Inferior parietal cortex (tissue), 1 donor: Measurements from ENCODE around the gene SAXO2.
"Not testable (repeated sequence)": the region's sequence is repeated elsewhere in the genome, so short reads cannot be mapped to it uniquely, and the experiment has no call there.

Experiments used
- DNase-seq: peaks from one replicate; pipeline ENCODE4 v3.0.0-alpha.2; 2016; ENCODE audit errors: extremely low spot score

SAXO2 gene

DNA sequence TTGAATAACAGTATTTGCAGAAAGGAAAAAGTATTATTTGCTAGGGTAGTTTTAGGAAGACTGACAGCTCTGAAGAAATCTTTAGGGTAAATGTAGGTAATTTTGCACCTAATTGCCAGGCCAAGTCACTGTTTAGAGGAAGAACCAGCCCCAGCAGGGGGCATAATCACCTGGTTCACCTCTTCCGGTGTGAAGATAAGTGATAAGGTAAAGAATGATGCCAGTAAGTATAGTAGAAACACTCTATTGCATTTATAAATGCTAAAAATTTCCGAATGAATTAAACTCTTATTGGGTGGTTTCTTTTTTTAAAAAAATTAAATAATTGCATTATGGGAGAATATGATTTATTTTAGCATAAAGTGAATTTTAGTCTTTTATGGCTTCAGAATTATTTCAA lies 21.8 kb downstream of the SAXO2 start:
- DNase-seq = not testable (repeated sequence)

DNA sequence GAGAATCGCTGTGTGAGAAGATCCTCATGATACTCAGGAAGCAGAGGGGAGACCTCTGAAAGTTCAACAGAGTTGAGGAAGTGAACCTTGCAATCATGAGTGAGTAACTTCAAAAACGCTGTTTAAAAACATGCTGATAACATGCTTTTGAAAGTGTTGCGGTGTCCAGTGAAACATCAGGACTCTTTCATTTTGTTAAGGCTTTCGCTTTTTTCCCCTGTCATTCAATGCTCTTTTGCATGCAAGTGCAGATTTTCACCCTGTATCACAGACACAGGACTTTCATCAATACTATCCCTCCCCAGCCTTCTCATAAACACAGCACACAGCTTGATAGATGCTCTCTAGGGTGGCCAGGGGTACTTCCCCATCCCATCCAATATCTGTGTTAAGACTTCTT lies 23.9 kb downstream of the SAXO2 start:
- not testable (repeated sequence) for DNase-seq

DNA sequence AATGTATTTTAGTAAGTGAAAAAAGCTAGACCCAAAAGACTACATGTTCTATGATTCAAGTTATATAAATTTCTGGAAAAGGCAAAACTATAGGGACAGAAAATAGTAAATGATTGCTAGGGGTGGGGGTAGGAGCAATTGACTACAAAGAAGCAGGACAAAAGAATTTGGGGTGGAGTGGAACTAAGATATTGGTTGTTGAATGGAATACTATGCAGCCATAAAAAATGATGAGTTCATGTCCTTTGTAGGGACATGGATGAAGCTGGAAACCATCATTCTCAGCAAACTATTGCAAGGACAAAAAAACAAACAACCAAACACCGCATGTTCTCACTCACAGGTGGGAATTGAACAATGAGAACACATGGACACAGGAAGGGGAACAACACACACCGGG lies 25.6 kb downstream of the SAXO2 start:
- DNase-seq = not testable (repeated sequence)

GRCh38 chr15:82292271-82292670 lies 29.7 kb downstream of the SAXO2 start:
- DNase-seq = no peak

GRCh38 chr15:82294061-82294690 lies 31.6 kb downstream of the SAXO2 start:
- no peak for DNase-seq

- no peak for DNase-seq
Measured at GRCh38 chr15:82297546-82297945, 34.9 kb downstream of the SAXO2 start.

DNA sequence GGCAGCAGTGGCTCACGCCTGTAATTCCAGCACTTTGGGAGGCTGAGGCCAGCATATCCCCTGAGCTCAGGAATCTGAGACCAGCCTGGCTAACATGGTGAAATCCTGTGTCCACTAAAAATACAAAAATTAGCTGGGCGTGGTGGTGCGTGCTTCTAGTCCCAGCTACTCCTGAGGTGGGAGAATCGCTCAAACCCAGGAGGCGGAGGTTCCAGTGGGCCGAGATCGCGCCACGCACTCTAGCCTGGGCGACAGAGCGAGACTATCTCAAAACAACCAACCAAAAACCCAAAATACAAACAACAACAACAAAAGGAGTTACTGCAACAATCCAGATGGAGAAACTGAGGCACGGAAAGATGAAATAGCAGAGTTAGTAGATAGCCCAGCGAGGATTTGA lies 35.4 kb downstream of the SAXO2 start:
- no peak for DNase-seq

- no peak for DNase-seq
Measured at GRCh38 chr15:82298520-82298919, 35.9 kb downstream of the SAXO2 start.

GRCh38 chr15:82299511-82299914 lies 36.9 kb downstream of the SAXO2 start:
- DNase-seq = not testable (repeated sequence)

DNA sequence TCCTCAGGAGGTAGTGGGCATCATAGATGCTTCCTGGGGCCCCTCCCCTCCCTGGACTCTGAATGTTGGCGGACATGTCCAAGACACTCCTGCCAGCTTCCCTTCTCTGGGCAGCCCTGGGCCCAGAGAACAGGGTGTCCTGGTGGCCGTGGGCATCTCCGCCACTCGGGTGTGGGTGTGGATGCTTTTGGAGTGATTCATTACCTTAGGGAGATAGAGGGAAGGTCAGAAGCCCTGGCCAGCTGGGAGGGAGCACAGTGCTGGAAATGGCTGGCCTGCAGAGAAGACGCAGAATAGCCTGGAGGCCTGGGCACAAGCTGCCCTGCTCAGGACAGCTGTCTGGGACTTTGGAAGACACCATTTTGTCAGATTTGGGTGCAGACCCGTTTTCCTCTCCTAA lies 37.7 kb downstream of the SAXO2 start:
- not testable (repeated sequence) for DNase-seq

DNA sequence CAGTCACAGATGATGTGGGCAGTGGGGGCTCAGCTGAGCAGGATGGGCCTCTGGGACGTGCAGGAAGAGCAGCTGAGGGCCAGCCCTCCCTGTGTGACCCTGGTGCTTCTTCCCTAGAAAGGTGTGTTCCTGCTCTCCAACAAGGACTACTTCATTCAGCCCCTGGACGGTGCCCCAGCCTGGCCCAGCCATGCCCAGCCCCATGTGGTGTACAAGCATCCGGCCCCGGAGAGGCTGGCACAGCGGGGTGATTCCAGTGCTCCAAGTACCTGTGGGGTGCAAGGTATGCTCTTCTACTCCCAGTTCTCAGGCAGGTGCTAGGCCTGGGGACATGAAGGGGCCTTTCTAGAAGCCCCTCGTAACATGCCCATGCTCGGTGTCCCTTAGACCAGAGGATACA lies 38.3 kb downstream of the SAXO2 start:
- DNase-seq = no peak

- no peak for DNase-seq
Measured at GRCh38 chr15:82301296-82302016, 38.8 kb downstream of the SAXO2 start.

DNA sequence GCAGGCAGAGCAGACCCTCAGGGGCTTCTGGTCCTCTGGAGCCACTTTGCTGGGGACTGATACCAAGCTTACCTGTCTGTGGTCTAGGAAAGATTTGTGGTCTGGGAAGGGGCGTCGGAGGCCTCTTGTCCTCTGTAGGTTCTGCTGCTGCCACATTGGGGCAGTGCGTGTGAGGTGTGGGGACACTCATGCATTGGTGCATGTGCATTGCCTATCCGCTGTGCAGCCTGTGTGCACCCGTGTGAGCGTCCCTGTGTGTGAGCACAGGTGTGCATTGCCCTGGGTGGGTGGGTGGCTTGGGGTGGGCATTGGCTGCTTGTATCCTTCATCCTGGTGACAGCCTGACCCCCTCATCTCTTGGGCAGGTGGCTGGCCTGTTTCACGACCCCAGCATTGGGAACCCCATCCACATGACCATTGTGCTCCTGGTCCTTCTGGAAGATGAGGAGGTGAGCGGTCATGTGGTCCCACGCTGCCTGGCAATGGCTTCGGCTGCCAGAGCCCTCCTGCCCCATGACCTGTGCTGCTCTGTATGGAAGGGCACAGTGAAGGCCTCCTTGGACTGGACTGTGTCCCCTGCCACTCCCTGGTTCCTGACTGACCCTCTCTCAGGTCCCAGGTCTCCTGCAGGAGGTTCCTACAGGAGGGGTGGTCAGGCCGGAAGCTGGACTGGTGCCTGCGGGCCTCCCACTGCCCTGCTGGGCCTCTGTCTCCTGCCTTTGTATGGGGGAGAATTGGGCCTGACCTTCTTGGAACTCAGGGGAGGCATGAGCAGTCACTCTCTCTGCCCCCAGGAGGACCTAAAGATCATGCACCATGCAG lies 41.5 kb downstream of the SAXO2 start:
- no peak for DNase-seq

DNA sequence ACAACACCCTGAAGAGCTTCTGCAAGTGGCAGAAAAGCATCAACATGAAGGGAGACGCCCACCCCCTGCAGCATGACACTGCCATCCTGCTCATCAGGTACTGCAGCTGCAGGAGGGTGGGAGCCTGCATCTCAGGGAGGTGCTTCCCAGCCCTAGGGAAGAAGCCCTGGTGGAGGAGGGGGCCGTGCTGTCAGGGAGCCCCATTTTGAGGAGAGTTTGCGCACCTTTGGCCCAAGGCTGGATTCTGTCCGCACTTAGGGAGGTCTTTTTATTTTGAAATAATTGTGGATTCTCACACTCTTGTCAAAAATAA lies 42.1 kb downstream of the SAXO2 start:
- DNase-seq = no peak

DNA sequence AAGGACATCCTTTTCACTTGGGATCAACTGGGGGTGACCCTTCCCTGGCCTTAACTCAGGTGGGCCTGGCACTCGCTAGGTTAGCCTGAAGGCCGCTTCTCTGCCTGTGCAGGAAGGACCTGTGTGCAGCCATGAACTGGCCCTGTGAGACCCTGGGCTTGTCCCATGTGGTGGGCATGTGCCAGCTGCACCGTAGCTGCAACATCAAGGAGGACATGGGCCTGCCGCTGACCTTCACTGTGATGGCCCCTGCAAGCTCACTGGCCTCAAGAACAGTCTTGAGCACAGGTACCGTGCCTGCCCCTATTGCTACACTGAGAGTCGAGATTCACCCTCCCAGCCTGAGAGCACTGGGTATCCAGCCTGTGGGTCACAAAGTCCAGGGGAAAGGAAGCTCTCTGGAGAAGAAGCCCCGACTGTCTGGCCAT lies 43.0 kb downstream of the SAXO2 start:
- DNase-seq = no peak

DNA sequence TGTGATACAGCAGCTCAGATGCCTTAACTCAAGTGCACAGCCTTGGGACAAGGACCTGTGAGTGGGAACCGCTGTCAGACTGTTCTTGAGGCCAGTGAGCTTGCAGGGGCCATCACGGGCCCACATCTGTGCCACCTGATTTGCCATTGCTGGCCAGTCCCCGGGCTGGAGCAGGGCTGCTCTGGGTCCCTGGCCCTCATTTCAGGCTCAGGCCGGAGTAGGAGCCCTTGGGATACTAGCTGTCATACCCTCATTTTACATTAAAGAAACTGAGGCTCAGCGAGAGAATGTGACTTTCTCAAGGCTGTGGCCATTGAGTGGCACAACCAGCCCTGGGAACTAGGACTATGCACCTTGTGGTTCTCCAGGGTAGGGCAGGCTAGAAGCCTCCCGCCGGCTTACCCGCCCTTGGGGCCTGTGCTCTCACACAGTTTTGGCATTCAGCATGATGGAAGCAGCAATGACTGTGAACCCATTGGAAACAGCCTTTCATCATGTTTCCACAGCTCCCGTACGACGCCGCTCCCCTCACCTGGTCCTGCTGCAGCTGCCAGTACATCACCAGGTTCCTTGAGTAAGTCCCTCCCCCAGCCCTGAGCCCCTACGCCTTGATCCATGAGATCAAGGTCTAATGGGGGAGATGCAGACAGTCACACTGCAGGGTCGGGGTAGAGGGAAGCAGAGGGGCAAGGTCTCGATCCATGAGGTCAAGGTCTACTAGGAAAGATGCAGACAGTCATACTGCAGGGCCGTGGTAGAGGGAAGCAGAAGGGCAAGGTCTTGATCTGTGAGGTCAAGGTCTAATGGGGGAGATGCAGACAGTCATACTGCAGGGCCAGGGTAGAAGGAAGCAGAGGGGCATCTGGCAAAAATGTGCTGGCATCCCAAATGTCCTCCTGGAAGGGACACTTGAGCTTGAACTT lies 44.4 kb downstream of the SAXO2 start:
- no peak for DNase-seq

DNA sequence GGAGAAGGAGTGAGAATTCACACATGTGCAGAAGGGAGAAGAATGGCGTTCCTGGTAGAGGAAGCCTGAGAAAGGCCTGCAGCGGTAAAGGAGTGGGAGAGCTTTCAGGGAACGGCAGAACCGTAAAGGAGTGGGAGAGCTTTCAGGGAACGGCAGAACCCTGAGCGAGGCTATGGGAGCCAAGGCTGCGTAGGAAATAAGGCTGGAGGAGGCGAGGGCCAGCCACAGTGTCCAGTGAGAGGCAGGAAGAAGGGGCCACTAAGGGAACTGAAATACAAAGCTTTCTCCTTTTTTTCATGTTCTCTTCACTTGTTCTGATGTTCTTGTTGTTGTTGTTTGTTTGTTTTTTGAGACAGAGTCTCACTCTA lies 45.1 kb downstream of the SAXO2 start:
- no peak for DNase-seq

- DNase-seq = no peak
Measured at GRCh38 chr15:82309802-82310201, 47.2 kb downstream of the SAXO2 start.

- not testable (repeated sequence) for DNase-seq
Measured at GRCh38 chr15:82311321-82311720, 48.7 kb downstream of the SAXO2 start.

DNA sequence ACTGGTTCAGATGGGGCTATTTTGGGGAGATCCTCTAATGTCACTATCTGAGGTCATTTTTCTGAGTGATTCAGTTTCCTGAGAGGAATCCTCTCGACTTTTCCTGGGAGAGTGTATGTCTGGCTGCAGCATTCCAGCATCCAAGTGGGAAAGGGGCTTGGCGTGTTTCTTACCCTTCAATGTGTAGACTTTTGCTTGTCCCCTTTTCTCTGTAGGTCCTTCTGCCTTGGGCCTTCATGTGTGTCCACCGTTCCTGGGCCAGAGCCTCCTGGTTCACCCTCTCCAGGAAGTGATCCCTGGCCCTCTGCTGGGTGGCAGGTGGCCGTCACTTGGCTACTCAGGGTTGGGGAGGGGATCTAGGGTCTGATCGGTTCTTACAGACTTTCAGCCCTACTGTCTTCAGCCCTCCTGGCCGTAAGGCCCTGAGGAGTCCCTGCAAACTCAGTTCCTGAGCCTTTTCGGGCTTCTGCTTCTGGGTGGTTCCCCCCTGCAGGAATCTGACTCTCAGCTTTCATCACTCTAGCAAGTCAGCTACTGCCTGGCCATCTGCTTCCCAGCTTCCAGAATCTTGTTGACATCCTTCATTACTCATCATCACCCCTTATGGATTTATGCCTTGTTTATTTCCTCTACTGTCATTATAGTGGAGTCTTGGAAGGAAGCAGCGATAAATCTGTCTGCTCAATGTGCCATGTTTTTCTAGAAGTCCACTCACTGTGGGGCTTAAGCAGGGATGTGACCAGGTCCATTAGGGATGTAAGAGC lies 50.1 kb downstream of the SAXO2 start:
- no peak for DNase-seq

- DNase-seq = no peak
Measured at GRCh38 chr15:82313446-82313845, 50.8 kb downstream of the SAXO2 start.
